ENCODE results near the gene FLNB.

- TF ChIP-seq POLR2A (IDR thresholded peaks at IDR 0.05): no peak
- no peak for TF ChIP-seq CTCF (IDR thresholded peaks at IDR 0.05)
These were observed 139.8 kb downstream of the FLNB start for GRCh38 chr3:58148049-58148448.
